Measurements from ENCODE around the gene IL17REL. TPM values are rescaled to one million over a fixed set of nuclear protein-coding genes. Genes with fewer than 3 reads are reported as not detected.

The IL17REL gene
- total RNA-seq, 4 donors from 2014 or later, result not detected

GRCh38 chr22:50044485-50045118 is 32.0 kb upstream of the IL17REL start:
- TF ChIP-seq CTCF (IDR thresholded peaks at IDR 0.05; ENCODE audit: low read depth), result no peak

GRCh38 chr22:50041361-50042065 is 28.9 kb upstream of the IL17REL start:
- no peak for TF ChIP-seq CTCF (IDR thresholded peaks at IDR 0.05; ENCODE audit: low read depth)

GRCh38 chr22:50040717-50041116 is 28.2 kb upstream of the IL17REL start:
- TF ChIP-seq CTCF (IDR thresholded peaks at IDR 0.05; ENCODE audit: low read depth), result no peak

- TF ChIP-seq CTCF (IDR thresholded peaks at IDR 0.05; ENCODE audit: low read depth), result no peak
Measured at GRCh38 chr22:50039669-50040443, 27.3 kb upstream of the IL17REL start.

- no peak for TF ChIP-seq CTCF (IDR thresholded peaks at IDR 0.05; ENCODE audit: low read depth)
Measured at GRCh38 chr22:50035976-50036724, 23.6 kb upstream of the IL17REL start.

GRCh38 chr22:50035131-50035881 is 22.7 kb upstream of the IL17REL start:
- no peak for TF ChIP-seq CTCF (IDR thresholded peaks at IDR 0.05; ENCODE audit: low read depth)
